ENCODE measurements around the gene PTPRN2.
"Not testable (repeated sequence)": the region's sequence is repeated elsewhere in the genome, so short reads cannot be mapped to it uniquely, and the experiment has no call there.

The PTPRN2 gene

DNA sequence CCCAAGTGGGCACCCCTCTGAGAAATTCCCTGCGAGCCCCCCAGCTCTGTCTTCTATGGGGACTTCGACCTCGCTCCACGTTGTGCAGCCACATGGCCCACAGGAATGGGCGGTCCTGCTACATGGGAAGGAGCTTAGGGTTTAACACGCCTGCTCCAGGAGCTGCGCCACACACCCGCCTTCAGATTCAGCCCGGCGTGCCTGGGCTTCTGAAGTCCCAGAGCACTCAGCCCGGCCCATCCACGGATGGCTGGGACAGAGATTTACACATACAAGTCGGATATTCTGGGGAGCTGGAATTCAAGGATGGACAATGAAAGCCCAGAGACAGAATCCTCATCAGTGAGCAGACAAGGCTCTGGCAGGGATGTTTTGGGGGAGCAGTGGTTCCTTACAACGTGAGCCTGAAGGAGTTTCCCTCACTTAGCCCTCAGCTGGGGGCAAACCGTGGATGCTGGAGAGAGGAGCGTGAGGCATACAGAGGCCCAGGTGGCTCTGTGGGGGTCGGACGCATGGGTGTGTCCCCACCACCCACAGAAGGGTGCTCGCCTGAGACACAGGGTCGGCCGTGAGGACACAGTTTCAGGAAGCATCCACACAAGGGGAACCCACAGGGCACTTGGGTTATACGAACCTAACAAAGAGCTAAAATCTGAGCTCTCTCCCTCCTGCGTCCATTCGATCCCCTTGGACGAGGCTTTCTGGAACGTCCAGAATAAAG, 877.9 kb downstream of the PTPRN2 start:
- DNase-seq = no peak

DNA sequence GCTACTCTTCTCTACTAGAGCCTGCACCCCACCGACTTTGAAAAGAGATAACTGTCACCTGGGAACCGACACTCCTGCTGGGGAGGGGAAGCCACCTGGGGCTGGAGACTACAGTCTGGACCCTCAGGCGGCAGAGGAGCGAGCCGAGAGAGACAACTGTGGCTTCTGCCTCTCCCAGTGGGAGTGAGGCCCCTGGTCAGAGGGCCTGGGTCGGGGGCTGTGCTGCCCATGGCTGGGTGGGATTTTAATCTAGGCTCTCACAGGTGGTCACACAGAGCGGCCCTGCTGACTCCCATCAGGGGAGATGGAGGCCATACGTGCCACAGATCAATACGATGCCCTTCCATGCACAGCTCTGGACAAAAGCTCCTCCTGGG, 878.7 kb downstream of the PTPRN2 start:
- DNase-seq = no peak

DNA sequence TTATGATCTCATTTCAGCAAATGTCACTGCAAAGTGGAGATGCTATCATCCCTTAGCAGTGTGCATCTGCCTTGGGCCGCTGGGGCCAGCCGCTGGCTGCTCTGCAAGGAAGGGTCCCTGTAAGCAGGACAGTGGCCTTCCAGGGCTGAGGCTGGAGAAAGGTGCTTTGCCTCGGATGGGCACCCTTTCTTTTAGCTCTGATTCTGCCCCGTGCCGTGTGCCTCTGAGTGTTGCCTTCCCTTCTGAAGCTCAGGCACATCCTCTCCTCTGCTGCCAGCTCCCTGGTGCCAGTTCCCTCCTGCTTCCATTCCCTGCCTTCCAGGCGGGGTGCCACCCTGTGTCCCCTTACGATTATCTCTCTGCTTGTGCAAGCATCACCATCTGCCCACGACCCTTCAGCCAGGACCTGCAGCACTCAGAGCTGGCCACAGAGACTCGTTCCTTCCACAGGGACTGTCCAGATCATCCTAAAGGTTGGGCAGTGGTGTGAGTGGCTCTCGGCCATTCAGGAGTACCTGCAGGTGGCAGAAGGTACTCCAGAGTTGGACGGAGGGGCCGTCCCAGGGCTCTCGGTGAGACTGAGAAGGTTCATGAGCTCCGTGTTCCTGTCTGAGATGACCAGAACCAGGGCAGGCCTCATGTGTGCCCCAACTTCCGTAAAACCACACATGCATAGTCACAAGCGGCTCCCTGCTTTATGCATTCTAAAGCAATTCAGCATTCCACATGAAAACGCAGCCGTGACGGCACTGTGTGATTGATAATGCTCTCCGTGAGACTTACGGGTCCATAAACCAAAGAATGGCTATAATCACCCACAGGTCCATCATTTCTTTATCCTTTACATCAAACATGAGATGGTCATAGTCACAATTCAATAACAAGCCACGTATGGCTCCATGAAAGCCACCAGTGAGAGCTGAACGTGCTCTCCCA, 879.4 kb downstream of the PTPRN2 start:
- no peak for DNase-seq

DNA sequence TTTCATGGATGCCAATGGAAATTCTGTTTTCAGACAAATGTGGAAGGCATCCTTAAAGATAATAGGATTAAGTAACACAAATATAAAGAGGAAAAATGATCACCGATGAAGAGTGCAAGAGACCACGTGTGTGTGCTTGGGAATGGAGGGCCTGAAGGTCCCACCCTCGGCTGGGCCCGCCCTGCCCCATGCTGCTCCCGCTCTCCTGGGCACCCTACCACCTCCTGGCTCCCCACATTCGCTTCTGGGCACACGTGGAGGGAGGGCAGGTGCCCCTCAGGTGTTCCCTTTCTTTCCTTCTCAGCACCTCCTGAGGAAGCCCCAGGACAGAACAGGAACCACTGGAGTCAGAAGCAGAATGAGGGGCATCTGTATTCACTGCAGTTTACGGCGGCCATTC, 883.3 kb downstream of the PTPRN2 start:
- DNase-seq = no peak

DNA sequence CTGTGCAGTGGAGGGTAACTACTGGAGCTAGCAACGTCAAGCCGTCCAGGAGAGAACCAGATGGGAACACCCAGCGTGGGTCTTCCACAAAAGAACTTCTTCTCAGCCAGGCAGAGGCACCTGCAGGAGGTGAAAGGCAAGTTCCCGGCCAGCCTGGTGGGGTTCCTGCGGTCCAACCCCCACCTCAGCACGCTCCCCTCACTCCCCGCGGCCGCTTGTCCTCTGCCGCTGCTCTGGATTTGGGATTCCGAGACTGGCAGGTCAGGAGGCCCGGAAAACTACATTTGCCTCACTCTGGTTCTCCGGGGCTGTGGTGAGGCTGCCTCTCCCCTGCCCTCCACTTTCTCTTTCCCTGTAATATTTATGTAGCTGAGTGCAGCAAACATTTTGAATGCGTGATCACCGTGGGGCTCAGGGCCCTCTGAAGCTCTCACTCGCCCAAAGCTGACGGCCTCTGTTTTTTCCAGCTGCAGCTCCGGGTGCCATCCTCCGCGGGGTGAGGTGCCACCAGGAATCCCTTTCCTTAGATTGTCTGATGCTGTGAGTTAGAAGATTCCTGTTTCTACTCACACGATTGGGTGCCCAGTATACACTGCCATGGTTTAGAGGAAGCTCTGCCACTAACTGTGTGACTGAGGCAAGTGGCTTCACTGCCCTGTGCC, 884.0 kb downstream of the PTPRN2 start:
- no peak for DNase-seq

DNA sequence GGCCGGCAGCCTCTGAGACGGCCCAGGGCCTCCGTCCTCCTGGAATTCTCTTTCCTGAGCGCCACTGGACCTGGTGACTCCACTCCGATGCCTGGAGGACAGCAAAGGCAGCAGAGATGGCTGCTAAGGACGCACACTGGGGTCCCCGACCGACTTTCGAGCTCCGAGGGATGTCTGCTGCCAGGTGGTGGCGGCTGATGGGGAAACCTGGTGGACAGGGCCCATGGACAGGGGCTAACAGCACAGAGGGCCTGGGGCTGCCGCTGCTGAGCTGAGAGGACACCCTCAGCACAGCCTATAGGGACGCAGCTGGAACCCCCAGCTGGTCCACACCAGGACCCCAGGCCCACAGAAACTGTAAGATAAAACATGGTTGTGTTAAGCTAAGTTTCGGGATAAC, 884.5 kb downstream of the PTPRN2 start:
- no peak for DNase-seq

DNA sequence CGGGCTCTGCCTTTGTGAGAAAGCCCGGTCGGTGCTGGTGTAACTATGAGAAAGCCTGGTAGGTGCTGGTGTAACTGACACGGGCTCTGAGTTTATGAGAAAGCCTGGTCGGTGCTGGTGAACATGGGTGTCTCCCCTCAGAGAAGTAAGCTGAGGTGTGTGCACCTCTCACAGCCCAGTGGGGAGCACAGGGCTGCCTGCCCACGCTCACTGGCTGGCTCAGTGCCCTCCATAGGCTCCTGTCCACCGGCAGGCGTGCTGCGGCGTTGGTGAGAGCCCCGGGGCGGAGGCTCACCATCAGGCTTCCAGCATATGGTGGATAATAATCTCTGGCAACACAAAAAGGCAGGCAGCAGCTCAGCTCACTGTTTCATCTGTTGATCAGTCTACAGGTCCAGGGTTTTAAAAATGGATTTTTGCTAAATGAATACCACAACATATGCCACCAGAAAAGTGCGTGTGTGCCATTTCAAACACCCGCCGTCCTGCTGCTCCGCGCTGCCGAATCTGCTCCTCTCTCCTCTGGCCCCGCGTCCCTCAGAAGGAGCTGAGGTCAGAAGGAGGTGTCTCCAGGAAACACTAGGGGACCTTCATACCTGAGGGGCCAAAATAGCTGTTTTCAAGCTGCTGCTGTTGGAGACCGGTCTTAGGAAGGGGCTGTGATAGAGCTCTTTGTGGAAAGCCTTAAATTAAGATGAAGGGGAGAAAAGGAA, 885.2 kb downstream of the PTPRN2 start:
- DNase-seq = no peak

DNA sequence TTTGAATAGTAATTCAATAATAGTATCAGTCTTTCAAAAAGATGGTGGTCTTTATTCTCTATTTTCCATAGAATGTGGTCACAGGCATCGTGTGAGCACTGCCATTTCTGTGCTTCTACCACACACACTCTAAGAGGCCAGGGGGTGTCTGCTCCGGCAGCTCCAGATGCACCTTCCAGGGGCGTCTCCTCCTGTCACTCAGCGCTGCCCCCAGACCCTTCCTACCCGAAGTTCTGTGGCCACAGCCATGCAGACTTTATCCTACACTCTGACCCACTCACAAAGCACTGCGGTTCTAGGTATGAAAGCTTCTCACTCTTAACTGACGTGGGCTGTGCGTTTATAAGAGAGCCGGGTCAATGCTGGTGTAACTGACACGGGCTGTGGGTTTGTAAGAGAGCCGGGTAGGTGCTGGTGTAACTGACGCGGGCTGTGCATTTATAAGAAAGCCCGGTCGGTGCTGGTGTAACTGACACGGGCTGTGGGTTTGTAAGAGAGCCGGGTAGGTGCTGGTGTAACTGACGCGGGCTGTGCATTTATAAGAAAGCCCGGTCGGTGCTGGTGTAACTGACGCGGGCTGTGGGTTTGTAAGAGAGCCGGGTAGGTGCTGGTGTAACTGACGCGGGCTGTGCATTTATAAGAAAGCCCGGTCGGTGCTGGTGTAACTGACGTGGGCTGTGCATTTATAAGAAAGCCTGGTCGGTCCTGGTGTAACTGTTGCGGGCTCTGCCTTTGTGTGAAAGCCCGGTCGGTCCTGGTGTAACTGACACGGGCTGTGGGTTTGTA, 886.0 kb downstream of the PTPRN2 start:
- DNase-seq = not testable (repeated sequence)

DNA sequence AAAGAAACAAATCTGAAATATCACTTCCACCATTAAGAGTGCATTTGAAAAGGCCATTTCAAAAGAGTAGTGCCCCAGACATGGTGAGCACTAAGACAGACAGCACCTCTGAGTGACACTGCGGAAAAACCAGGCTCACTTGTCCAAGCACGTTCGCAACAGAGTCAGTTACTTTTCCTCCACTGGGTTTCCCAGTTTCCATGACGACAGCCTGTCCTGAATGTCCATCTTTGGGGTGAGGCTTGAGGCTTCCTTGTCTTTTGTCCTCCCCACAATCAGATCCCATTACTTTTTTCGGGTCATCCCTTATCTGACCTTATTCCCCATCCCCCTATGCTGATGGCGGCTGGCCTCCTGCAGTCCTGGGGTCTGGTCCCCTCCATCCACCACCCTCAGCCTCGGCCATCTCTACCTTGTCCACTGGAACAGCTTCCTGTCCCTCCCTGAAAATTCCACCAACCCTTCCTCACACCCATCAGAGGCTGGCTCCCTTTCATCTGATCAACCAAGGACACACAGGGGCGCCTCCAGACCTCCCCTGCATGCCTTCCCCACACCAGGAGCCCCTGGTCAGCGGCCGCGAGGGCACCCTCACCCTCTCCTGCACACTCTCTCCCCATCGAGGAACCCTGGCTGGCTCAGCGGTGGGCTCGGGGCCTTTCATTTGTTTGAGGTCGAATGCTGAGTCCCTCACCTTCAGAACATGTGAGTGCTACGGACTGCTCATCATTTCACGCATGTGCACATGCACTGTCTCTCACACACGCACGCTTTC, 887.2 kb downstream of the PTPRN2 start:
- no peak for DNase-seq

DNA sequence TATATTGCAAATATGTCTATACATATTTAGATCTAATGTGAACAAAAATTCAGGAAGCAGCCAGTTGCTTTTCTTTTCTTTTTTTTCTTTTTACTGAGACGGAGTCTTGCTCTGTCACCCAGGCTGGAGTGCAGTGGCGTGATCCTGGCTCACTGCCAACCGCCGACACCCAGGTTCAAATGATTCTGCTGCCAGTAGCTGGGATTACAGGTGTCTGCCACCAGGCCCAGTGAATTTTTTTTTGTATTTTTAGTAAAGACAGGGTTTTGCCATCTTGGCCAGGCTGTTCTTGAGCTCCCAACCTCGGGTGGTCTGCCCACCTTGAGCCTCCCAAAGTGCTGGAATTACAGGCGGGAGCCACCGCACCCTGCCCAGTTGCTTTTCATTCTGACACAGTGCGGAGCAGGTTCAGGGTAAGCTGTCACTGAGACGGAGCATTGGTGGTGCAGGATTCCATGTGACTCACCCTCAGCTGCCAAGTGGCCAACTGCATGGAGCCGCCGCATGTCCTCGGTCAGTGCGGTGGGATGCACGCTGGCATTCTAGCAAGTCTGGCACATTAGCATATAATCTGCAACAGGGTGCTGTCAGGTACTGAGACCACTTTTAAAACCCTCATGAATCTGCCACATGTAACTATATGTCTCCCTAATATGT, 888.1 kb downstream of the PTPRN2 start:
- no peak for DNase-seq

DNA sequence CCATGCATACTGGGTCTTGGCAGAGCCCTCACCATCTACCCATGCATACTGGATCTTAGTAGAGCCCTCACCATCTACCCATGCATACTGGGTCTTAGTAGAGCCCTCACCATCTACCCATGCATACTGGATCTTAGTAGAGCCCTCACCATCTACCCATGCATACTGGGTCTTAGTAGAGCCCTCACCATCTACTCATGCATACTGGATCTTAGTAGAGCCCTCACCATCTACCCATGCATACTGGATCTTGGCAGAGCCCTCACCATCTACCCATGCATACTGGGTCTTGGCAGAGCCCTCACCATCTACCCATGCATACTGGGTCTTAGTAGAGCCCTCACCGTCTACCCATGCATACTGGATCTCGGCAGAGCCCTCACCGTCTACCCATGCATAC, 890.3 kb downstream of the PTPRN2 start:
- not testable (repeated sequence) for DNase-seq

DNA sequence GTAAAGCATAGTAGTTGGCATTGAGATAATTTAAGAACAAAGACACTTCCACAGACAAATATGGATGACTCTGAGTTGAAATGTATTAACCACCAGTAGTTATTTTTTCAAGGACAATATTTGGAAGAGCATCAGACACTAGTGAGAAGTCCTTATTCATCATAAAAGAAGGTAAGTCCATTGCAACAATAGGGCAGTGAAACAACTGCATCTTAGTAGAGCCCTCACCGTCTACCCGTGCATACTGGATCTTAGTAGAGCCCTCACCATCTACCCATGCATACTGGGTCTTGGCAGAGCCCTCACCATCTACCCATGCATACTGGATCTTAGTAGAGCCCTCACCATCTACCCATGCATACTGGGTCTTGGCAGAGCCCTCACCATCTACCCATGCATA, 892.0 kb downstream of the PTPRN2 start:
- DNase-seq = not testable (repeated sequence)

DNA sequence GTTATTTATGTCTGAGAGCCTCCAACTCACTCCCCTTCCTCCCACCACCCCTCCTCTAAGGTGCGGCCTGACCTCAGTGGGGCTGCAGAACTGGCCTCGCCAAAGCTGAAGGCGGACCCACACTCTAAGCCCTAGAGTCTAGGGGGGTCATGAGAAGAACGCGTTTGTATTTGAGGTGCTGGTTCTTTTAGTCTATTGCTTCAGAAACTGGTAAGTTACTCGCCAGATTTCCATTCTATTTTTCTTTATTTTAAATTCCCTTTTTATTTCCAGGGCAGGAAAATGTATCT, 893.3 kb downstream of the PTPRN2 start:
- DNase-seq = no peak

DNA sequence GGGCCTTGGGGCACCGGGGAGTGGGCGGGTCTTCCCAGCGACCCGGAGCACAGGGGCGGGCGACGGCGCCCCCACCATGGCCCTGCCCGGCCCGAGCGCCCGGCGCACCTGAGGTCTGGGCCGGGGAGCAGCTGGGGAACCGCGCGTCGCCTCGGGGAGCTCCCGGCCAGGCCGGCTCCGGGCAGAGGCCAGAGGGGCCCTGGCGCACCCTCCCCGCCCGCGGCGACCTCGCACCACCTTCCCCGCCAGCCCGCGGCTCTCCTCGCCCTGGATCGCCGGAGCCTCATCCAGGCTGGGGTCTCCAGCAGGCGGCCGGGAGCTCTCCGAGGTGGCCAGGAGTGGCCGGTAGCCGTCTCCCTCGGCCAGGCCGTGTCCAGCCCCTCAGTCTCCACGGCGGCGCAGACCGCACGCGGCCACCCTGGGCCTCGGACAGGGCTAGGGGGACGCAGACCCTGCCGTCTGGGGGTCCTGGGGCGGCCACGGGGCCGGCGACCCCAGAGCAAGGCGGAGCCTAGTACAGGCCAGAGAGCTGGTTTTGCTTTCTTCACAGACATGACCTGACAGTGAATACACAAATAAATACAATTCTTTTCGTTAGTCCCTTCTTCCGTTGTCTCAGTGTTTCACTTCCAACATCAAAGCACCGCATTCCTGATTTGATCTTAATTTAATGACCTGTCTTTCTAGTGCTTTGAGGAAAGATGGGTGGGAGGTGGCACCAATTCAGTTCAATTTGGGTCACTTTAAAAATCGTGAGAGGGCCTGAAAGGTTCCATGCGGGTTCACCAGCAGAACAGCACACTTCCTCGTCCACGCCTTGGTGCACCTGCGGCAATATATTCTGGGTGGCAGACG, 893.9 kb downstream of the PTPRN2 start:
- DNase-seq = no peak

DNA sequence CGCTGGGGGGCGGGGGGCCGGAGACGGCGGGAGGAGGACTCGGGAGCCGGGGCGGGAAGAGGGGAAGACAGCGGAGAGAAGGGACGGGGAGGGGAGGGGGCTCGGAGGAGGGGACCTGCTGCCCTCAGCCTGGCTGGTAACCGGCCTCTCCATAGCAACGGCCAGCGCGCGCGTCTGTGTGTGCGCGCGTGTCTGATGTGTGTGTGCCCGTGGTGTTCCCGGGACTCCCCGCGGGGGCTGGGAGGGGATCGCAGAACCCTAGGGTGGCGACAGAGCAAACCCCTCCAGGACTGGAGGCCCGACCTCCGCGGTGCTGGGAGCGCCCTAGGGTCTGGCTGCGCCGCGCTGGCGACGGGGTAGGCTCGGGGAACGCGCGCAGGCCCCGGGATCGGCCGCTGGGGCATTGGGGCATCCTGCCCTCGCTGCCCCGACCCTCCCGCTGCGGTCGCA, 894.5 kb downstream of the PTPRN2 start:
- DNase-seq = no peak

DNA sequence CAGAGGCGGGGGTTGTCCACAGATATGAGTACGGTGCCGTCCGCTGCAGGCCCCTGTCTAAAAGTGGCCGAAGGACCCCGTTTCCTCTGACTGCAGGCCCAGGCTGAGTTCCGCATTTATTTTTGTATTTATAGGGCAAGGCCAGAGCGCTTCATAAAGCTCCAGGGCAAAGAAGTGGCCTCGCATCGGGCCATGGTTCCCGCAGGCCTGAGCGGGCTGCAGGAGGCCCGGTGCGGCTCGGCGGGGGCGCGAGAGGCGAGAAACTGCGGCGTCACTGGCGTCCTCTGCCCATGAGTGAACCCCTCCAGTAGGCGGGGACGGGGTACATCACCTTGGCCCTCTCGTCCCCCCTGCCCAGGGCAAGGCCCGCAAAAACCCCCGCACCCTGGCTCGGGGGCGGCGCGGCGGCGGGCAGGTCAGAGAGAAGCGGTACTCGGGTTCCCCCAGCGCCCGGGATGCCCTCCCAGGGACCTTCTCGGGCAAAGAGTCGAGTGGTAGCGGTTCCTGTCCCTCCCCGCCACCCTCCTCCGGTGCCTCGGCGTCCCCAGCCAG, 895.1 kb downstream of the PTPRN2 start:
- DNase-seq = no peak

DNA sequence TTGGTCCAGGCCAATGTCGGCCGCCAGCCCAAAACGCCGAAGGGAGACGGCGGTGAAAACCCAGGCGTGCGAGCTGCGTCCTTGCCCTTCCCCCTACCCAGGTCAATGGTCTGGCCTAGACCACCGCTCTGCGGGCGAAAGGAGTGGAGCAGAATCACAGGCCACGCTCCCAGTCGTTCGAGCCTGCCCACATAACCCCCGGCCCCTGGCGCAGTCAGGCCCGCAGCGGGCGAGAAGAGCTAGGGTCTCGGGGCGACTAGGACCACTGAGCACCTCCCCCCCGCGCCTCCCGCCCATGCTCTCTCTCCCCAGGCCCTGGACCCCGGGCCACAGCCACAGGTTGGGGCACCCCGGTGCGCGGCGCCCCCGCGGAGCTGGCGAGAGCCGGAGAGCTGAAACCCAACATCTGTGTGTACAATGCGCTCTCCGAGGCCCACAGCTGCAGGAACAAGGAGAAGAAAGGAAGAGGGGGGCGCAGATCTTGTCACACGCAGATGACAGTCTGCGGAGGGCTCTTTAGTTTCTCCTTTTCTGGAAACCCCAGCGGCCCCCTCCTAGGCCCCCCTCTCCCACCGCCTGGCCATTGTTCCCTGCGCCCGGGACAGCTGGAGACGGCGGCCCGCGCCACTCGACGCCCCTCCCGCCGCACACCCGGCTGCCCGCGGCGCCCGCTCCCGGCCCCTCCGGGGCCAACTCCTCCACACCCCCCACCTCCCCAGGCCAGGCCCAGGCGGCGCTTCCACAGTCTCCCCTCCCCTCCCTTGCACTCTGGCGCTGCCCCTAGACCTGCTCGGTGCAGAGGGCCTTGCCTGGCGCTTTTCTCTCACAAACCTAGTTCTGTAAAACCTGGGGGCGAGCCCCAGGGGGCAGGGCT, 895.8 kb downstream of the PTPRN2 start:
- no peak for DNase-seq

DNA sequence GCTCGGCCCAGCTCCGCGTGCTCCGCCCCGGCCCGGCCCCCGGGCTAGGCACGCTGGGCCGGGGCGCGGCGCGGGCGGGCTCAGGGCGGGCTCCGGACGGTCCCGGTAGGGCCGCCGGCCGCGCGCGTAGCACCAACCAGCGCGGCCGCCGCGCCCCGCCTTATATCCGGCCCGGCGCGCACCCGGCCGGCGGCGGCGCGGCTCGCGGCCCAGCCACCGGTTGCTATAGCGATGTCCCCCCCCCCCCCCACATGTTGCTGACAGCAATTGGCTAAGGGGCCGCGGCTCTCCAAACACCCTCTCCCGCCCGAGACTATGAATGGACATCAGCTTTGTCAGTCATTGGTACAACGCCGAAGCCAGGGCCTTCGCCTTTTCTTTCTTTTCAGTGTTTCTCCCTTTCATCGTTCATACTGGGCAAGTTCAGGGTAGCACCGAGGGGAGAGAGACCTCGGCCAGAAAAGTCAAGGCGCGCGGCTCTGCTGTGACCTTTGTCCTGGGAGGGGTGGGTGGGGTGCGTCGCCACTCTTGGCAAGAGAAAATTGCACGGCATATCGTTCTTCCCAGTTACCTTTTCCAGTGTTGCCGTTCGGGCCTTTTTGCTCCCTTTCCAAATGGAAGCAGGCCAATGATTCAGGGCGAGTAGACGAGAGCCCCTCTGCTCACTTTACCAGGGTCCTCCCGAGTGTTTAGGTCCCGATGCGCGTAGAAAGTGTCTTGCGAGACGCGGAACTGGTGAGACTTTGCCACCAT, 896.6 kb downstream of the PTPRN2 start:
- no peak for DNase-seq
